OCI-LY7 (cell line): ENCODE data around the gene KCNN3. TPM values are rescaled to one million over a fixed set of nuclear protein-coding genes. Genes with fewer than 3 reads are reported as not detected.

Source experiments
- BruUV-seq: library from RNA; stranded (reverse); fragments of 400-500 nt; replicated peaks from 2 replicates; lab custom pipeline; 2021; lab: Mats Ljungman, UMichigan
- CTCF ChIA-PET: fragments of 300-600 bp; sonication (Branson Sonifier 250); formaldehyde crosslinking; loops from one replicate; lab custom pipeline; 2022; ENCODE audit warnings: antibody characterized with exemption; ENCODE audit not compliant: unreplicated experiment; lab: Charles Lee
- POLR2A ChIA-PET: fragments of 300-600 bp; sonication (Branson Sonifier 250); formaldehyde crosslinking; loops from one replicate; lab custom pipeline; 2022; ENCODE audit warnings: antibody characterized with exemption; lab: Charles Lee
- DNase-seq: peaks from one replicate; pipeline ENCODE4 v3.0.0-alpha.2; 2015; ENCODE audit warnings: low spot score
- H2AFZ ChIP-seq: fragments of 200-600 bp; sonication (generic), shearing (Covaris generic); 2 replicates; pipeline ENCODE4 v1.6.1; 2014; ENCODE audit warnings: mild to moderate bottlenecking, antibody characterized with exemption, low read length, moderate library complexity
- H3K27ac ChIP-seq: fragments of 200-600 bp; sonication (generic); 2 replicates; pipeline ENCODE4 v1.5.1; 2014; ENCODE audit warnings: mixed run types, low read depth, mild to moderate bottlenecking, moderate library complexity, low read length, inconsistent platforms; ENCODE audit not compliant: poor library complexity, severe bottlenecking
- H3K36me3 ChIP-seq: fragments of 200-600 bp; sonication (generic); 2 replicates; pipeline ENCODE4 v1.6.1; 2014; ENCODE audit warnings: mild to moderate bottlenecking, antibody characterized with exemption, low read length, moderate library complexity, mixed read lengths; ENCODE audit not compliant: insufficient read depth
- H3K4me1 ChIP-seq: fragments of 200-600 bp; sonication (generic); 2 replicates; pipeline ENCODE4 v1.5.1; 2014; ENCODE audit warnings: mild to moderate bottlenecking, low read length; ENCODE audit not compliant: insufficient read depth, poor library complexity, severe bottlenecking
- H3K4me2 ChIP-seq: fragments of 200-600 bp; sonication (generic); 2 replicates; pipeline ENCODE4 v1.6.1; 2014; ENCODE audit warnings: mild to moderate bottlenecking, low read length
- H3K4me3 ChIP-seq: fragments of 200-600 bp; sonication (generic); 2 replicates; pipeline ENCODE4 v1.5.1; 2014; ENCODE audit warnings: mild to moderate bottlenecking, low read depth, low read length; ENCODE audit not compliant: poor library complexity, severe bottlenecking
- H3K79me2 ChIP-seq: fragments of 200-600 bp; sonication (generic); 2 replicates; pipeline ENCODE4 v1.6.1; 2016; ENCODE audit warnings: low read depth, mild to moderate bottlenecking, low read length, moderate library complexity, mixed read lengths; ENCODE audit not compliant: insufficient read depth
- H3K9me2 ChIP-seq: fragments of 200-600 bp; sonication (generic); 2 replicates; pipeline ENCODE4 v1.6.1; 2016; ENCODE audit warnings: mild to moderate bottlenecking, low read length, mixed read lengths; ENCODE audit not compliant: insufficient read depth
- H3K9me3 ChIP-seq: fragments of 200-600 bp; sonication (generic); 2 replicates; pipeline ENCODE4 v1.6.1; 2014; ENCODE audit warnings: mild to moderate bottlenecking, mixed run types, low read length, mixed read lengths
- H4K20me1 ChIP-seq: fragments of 200-600 bp; sonication (generic); 2 replicates; pipeline ENCODE4 v1.6.1; 2014; ENCODE audit warnings: mild to moderate bottlenecking, antibody characterized with exemption, low read length, moderate library complexity, mixed read lengths; ENCODE audit not compliant: insufficient read depth
- CTCF ChIP-seq: fragments of 200-600 bp; sonication (generic); conservative IDR thresholded peaks from 2 replicates; pipeline ENCODE4 v1.5.1; 2014; ENCODE audit warnings: mild to moderate bottlenecking, antibody characterized with exemption, low read length, moderate library complexity, mixed read lengths
- EZH2phosphoT487 ChIP-seq: fragments of 200-600 bp; sonication (generic); IDR thresholded peaks from 2 replicates; pipeline ENCODE4 v1.6.1; 2018; ENCODE audit warnings: low read depth, borderline replicate concordance, mild to moderate bottlenecking, mixed run types, antibody characterized with exemption, low read length, moderate library complexity, mixed read lengths
- intact Hi-C: fragments of 100-400 bp; cut with micrococcal nuclease; formaldehyde crosslinking; loops from one replicate; pipeline ENCODE4 v1.10.0; 2022; ENCODE audit not compliant: unreplicated experiment
- total RNA-seq, 2 experiments: library from RNA; depleted of rRNA in 1 of 2; stranded (reverse); fragments of >200 nt in 1 of 2; shearing (Covaris generic) in 1 of 2; gene quantifications; 2 replicates each; pipeline ENCODE4 v1.2.3, GENCODE V29; 2014 to 2022

The KCNN3 gene
- total RNA-seq, 2 experiments from 2014 or later: 14.8 to 50.8 TPM

- H4K20me1 ChIP-seq: no peaks in the 10 kb centered on the region
- peaks cover 4% of the 10 kb centered on the region for H3K4me1 ChIP-seq
- H3K79me2 ChIP-seq: no peaks in the 10 kb centered on the region
- POLR2A ChIA-PET: interaction anchor here (0.7 to 1.4 kb wide), 3 partner anchors 10 to 269 kb away, joined by 3 read pairs; partner anchors contain the start of gene PMVK
- no peaks in the 10 kb centered on the region for H3K9me2 ChIP-seq
- no peaks in the 10 kb centered on the region for H3K36me3 ChIP-seq
- no peak overlapping the region for H3K27ac ChIP-seq
- H2AFZ ChIP-seq: no peak overlapping the region
- no TSS peak for BruUV-seq
- H3K4me2 ChIP-seq: no peak overlapping the region
- no peak overlapping the region for H3K4me3 ChIP-seq
- DNase-seq: no peak
- CTCF ChIA-PET: interaction anchor here (0.5 kb wide), 1 partner anchor 9 kb away, joined by 3 read pairs; no protein-coding TSS in a partner anchor
- H3K9me3 ChIP-seq: no peaks in the 10 kb centered on the region
- TF ChIP-seq EZH2phosphoT487: no peak
- TF ChIP-seq CTCF: no peak
- intact Hi-C loops: no loop called here
These were observed 21.4 kb upstream of the KCNN3 start for GRCh38 chr1:154891452-154891851.

DNA sequence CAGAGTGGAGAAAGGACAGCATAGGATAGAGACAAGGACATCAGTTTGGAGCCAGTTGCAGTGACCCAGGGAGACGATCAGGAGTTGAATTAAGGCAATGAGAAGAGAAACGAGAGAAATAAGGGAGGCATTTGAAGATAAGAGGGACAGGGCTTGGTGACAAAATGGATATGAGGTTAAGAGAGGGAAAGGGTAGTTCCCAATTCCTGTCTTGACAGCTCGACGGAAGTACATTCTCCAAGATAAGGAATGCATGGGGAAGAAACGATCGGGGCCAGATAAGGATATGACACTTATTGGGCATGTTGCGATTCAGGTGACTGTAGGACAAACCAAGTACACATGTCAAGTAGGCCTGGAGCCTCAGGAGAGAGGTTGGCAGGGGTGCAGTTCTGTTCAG lies 18.7 kb upstream of the KCNN3 start:
- H2AFZ ChIP-seq: no peak overlapping the region

More for the DNA sequence above, 18.7 kb upstream of the KCNN3 start:
- no peak overlapping the region for H3K4me2 ChIP-seq
- BruUV-seq: no TSS peak
- no peak for DNase-seq
- no peaks in the 10 kb centered on the region for H3K9me2 ChIP-seq
- H3K4me1 ChIP-seq: peaks cover 11% of the 10 kb centered on the region
- H3K9me3 ChIP-seq: no peaks in the 10 kb centered on the region
- intact Hi-C loops: no loop called here
- H3K4me3 ChIP-seq: no peak overlapping the region
- CTCF ChIA-PET: no interaction called here
- H3K27ac ChIP-seq: no peak overlapping the region
- no peaks in the 10 kb centered on the region for H3K79me2 ChIP-seq
- POLR2A ChIA-PET: no interaction called here
- TF ChIP-seq CTCF (no peak), EZH2phosphoT487 (no peak)
- H3K36me3 ChIP-seq: no peaks in the 10 kb centered on the region
- H4K20me1 ChIP-seq: no peaks in the 10 kb centered on the region
